ENCODE results near the gene NKD2.

DNA sequence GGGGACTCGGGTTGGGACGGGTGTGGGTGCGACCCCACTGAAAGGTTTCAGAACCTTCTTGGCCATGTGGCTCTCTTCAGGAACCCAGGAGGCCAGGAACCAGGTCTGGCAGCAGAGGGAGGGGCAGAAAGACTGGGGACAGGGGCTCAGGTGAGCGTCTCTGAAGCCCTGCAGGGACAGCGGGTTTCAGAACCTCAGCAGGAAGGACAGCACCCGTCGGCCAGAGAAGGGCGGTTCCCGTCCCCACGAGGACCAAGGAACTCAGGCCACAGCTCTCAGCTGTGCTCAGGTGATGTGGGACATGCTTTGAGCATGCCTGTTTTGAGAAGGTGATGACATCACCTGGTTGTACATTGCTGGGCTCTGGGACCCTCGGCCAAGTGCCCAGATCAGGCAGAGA is 77.5 kb downstream of the NKD2 start:
- TF ChIP-seq EZH2 (IDR thresholded peaks at IDR 0.05; ENCODE audit: insufficient read depth, poor library complexity, severe bottlenecking), result no peak
- no peak for TF ChIP-seq EZH2phosphoT487 (IDR thresholded peaks at IDR 0.05; ENCODE audit: insufficient read depth, low read depth)
